ENCODE measurements around the gene OPN1LW. TPM values are rescaled to one million over a fixed set of nuclear protein-coding genes. Genes with fewer than 3 reads are reported as not detected.

Gene OPN1LW
- total RNA-seq, 2 donors from 2014 or later = not detected

GRCh38 chrX:154121207-154121606, 22.8 kb upstream of the OPN1LW start:
- H3K4me3 Mint-ChIP-seq = no peak overlapping the region
- no peaks in the 10 kb centered on the region for H3K36me3 Mint-ChIP-seq (ENCODE audit: low read depth)
- peaks cover 5% of the 10 kb centered on the region for H3K4me1 Mint-ChIP-seq
- ATAC-seq (replicated peaks) = no peak
- no peaks in the 10 kb centered on the region for H3K9me3 Mint-ChIP-seq
- H3K27ac Mint-ChIP-seq = no peak overlapping the region
- H3K27me3 Mint-ChIP-seq = no peaks in the 10 kb centered on the region

- peaks cover 5% of the 10 kb centered on the region for H3K4me1 Mint-ChIP-seq
- H3K4me3 Mint-ChIP-seq = no peak overlapping the region
- no peaks in the 10 kb centered on the region for H3K9me3 Mint-ChIP-seq
- ATAC-seq (replicated peaks) = no peak
- no peaks in the 10 kb centered on the region for H3K27me3 Mint-ChIP-seq
- H3K36me3 Mint-ChIP-seq (ENCODE audit: low read depth) = no peaks in the 10 kb centered on the region
- H3K27ac Mint-ChIP-seq = no peak overlapping the region
Measured at GRCh38 chrX:154121961-154122360, 22.1 kb upstream of the OPN1LW start.

- Mint-ChIP-seq H3K36me3 (ENCODE audit: low read depth) (no peaks in the 10 kb centered on the region), H3K9me3 (no peaks in the 10 kb centered on the region), H3K27me3 (no peaks in the 10 kb centered on the region), H3K27ac (peak overlapping the region; percentile 80), H3K4me3 (peak overlapping the region; percentile 63), H3K4me1 (peaks cover 5% of the 10 kb centered on the region)
- ATAC-seq (replicated peaks) = peak; percentile 96
Measured at GRCh38 chrX:154123241-154124219, 20.5 kb upstream of the OPN1LW start.

GRCh38 chrX:154125391-154126040, 18.5 kb upstream of the OPN1LW start:
- Mint-ChIP-seq H3K4me1 (peaks cover 5% of the 10 kb centered on the region), H3K27me3 (no peaks in the 10 kb centered on the region), H3K4me3 (no peak overlapping the region), H3K27ac (no peak overlapping the region), H3K36me3 (ENCODE audit: low read depth) (no peaks in the 10 kb centered on the region), H3K9me3 (no peaks in the 10 kb centered on the region)
- no peak for ATAC-seq (replicated peaks)

- H3K36me3 Mint-ChIP-seq (ENCODE audit: low read depth) = no peaks in the 10 kb centered on the region
- no peak overlapping the region for H3K27ac Mint-ChIP-seq
- no peak for ATAC-seq (replicated peaks)
- H3K4me1 Mint-ChIP-seq = peaks cover 5% of the 10 kb centered on the region
- H3K4me3 Mint-ChIP-seq = no peak overlapping the region
- no peaks in the 10 kb centered on the region for H3K27me3 Mint-ChIP-seq
- H3K9me3 Mint-ChIP-seq = no peaks in the 10 kb centered on the region
Measured at GRCh38 chrX:154126101-154126500, 17.9 kb upstream of the OPN1LW start.

- peaks cover 8% of the 10 kb centered on the region for H3K4me1 Mint-ChIP-seq
- H3K4me3 Mint-ChIP-seq = no peak overlapping the region
Measured at GRCh38 chrX:154131955-154132354, 12.1 kb upstream of the OPN1LW start.

GRCh38 chrX:154132366-154132765, 11.7 kb upstream of the OPN1LW start:
- Mint-ChIP-seq H3K4me3 (no peak overlapping the region), H3K27ac (no peak overlapping the region), H3K36me3 (ENCODE audit: low read depth) (no peaks in the 10 kb centered on the region), H3K9me3 (no peaks in the 10 kb centered on the region), H3K4me1 (peaks cover 8% of the 10 kb centered on the region), H3K27me3 (no peaks in the 10 kb centered on the region)
- ATAC-seq (replicated peaks) = no peak

More at GRCh38 chrX:154131955-154132354, 12.1 kb upstream of the OPN1LW start:
- Mint-ChIP-seq H3K9me3 (no peaks in the 10 kb centered on the region), H3K36me3 (ENCODE audit: low read depth) (no peaks in the 10 kb centered on the region), H3K27me3 (no peaks in the 10 kb centered on the region), H3K27ac (no peak overlapping the region)
- no peak for ATAC-seq (replicated peaks)

GRCh38 chrX:154135458-154136229, 8.4 kb upstream of the OPN1LW start:
- H3K4me1 Mint-ChIP-seq = peaks cover 8% of the 10 kb centered on the region
- no peaks in the 10 kb centered on the region for H3K27me3 Mint-ChIP-seq
- no peaks in the 10 kb centered on the region for H3K9me3 Mint-ChIP-seq
- H3K27ac Mint-ChIP-seq = peak overlapping the region; percentile 80
- H3K4me3 Mint-ChIP-seq = peak overlapping the region; percentile 78
- peak; percentile 87 for ATAC-seq (replicated peaks)
- no peaks in the 10 kb centered on the region for H3K36me3 Mint-ChIP-seq (ENCODE audit: low read depth)

- no peaks in the 10 kb centered on the region for H3K36me3 Mint-ChIP-seq (ENCODE audit: low read depth)
- ATAC-seq (replicated peaks) = peak; percentile 78
- H3K9me3 Mint-ChIP-seq = no peaks in the 10 kb centered on the region
- H3K4me3 Mint-ChIP-seq = peak overlapping the region; percentile 78
- H3K27ac Mint-ChIP-seq = peak overlapping the region; percentile 80
- H3K4me1 Mint-ChIP-seq = peaks cover 8% of the 10 kb centered on the region
- no peaks in the 10 kb centered on the region for H3K27me3 Mint-ChIP-seq
Measured at GRCh38 chrX:154136627-154137161, 7.3 kb upstream of the OPN1LW start.

- Mint-ChIP-seq H3K4me3 (no peak overlapping the region), H3K27ac (no peak overlapping the region), H3K4me1 (peaks cover 8% of the 10 kb centered on the region), H3K36me3 (ENCODE audit: low read depth) (no peaks in the 10 kb centered on the region), H3K9me3 (no peaks in the 10 kb centered on the region), H3K27me3 (no peaks in the 10 kb centered on the region)
- ATAC-seq (replicated peaks) = no peak
Measured at GRCh38 chrX:154138857-154139256, 5.2 kb upstream of the OPN1LW start.

- Mint-ChIP-seq H3K27ac (no peak overlapping the region), H3K4me3 (no peak overlapping the region), H3K27me3 (no peaks in the 10 kb centered on the region), H3K4me1 (peaks cover 8% of the 10 kb centered on the region), H3K9me3 (no peaks in the 10 kb centered on the region), H3K36me3 (ENCODE audit: low read depth) (no peaks in the 10 kb centered on the region)
- no peak for ATAC-seq (replicated peaks)
Measured at GRCh38 chrX:154140206-154140605, 3.8 kb upstream of the OPN1LW start.

GRCh38 chrX:154140742-154141141, 3.3 kb upstream of the OPN1LW start:
- Mint-ChIP-seq H3K36me3 (ENCODE audit: low read depth) (no peaks in the 10 kb centered on the region), H3K4me3 (no peak overlapping the region), H3K27ac (no peak overlapping the region), H3K27me3 (no peaks in the 10 kb centered on the region), H3K9me3 (no peaks in the 10 kb centered on the region), H3K4me1 (peaks cover 4% of the 10 kb centered on the region)
- no peak for ATAC-seq (replicated peaks)

GRCh38 chrX:154142386-154142785, 1.7 kb upstream of the OPN1LW start:
- Mint-ChIP-seq H3K36me3 (ENCODE audit: low read depth) (no peaks in the 10 kb centered on the region), H3K27ac (no peak overlapping the region), H3K27me3 (no peaks in the 10 kb centered on the region), H3K9me3 (no peaks in the 10 kb centered on the region), H3K4me3 (no peak overlapping the region), H3K4me1 (no peaks in the 10 kb centered on the region)
- no peak for ATAC-seq (replicated peaks)

Data from activated T-helper 17 cell treated with anti-CD3 and anti-CD28 coated beads, Interleukin-2, amount 50 U/mL, for 72 hours (primary cell).